ENCODE results near the gene TACC3. TPM values are rescaled to one million over a fixed set of nuclear protein-coding genes. Genes with fewer than 3 reads are reported as not detected.

The TACC3 gene
- polyA plus RNA-seq, 1 of the 3 experiments (the other 2 are of a cell fraction) = 49.5 TPM

- Histone ChIP-seq H3K27me3 (ENCODE audit: insufficient read depth) (no peaks in the 10 kb centered on the region), H3K9me3 (no peaks in the 10 kb centered on the region), H4K20me1 (ENCODE audit: insufficient read depth) (no peaks in the 10 kb centered on the region), H3K4me3 (ENCODE audit: low read depth in 2 of 2, low read length in 1 of 2) (no peak overlapping the region), H3K9ac (no peak overlapping the region), H3K27ac (ENCODE audit: low read depth in 2 of 2, low read length in 1 of 2) (no peak overlapping the region), H3K36me3 (replicated peaks in 1 of 2; ENCODE audit: control insufficient read depth in 1 of 2, insufficient read depth in 2 of 2, low read length in 1 of 2) (no peaks in the 10 kb centered on the region), H3K4me1 (ENCODE audit: control insufficient read depth in 1 of 2, insufficient read depth in 2 of 2, low read depth in 1 of 2, low read length in 1 of 2) (peaks cover 0 to 2% of the 10 kb centered on the region in 2 experiments; a peak in 1 of 4 replicates), H2AFZ (ENCODE audit: low read depth) (no peak overlapping the region), H3K9me2 (no peaks in the 10 kb centered on the region), H3K79me2 (ENCODE audit: insufficient read depth) (peaks cover 10% of the 10 kb centered on the region), H3F3A (replicated peaks; ENCODE audit: insufficient read depth) (no peaks in the 10 kb centered on the region), H3K4me2 (no peak overlapping the region)
- CTCF ChIA-PET = interaction anchor here (0.6 to 1.2 kb wide), 2 partner anchors 35 to 53 kb away, joined by 3 to 4 read pairs; partner anchors contain the start of gene SLBP
- DNase-seq = no peak
- POLR2A ChIA-PET = no interaction called here
- 88% methylated on average over 24 of the region's 25 CpGs for WGBS (ENCODE audit: low lambda C conversion rate)
- no peak for TF ChIP-seq CTCF (IDR thresholded peaks at IDR 0.05)
- no peak for TF ChIP-seq ELF1 (IDR thresholded peaks at IDR 0.05)
- TF ChIP-seq FOXJ3 (CRISPR knock-in tag; IDR thresholded peaks at IDR 0.05) = no peak
- TF ChIP-seq GABPA (IDR thresholded peaks at IDR 0.05; ENCODE audit: low read depth) = no peak
- TF ChIP-seq JUND (IDR thresholded peaks at IDR 0.05) = no peak
- no peak for TF ChIP-seq EZH2phosphoT487 (IDR thresholded peaks at IDR 0.05; ENCODE audit: borderline replicate concordance, low read depth)
- TF ChIP-seq NFIC (IDR thresholded peaks at IDR 0.05; ENCODE audit: borderline replicate concordance) = no peak
- no peak for TF ChIP-seq SMC3 (IDR thresholded peaks at IDR 0.05; ENCODE audit: low read depth, low read length)
- TF ChIP-seq USF1 (IDR thresholded peaks at IDR 0.05; ENCODE audit: borderline replicate concordance, low read depth) = no peak
- no peak for TF ChIP-seq USF2 (IDR thresholded peaks at IDR 0.05; ENCODE audit: borderline replicate concordance, low read depth, low read length)
- TF ChIP-seq FOSL2 (IDR thresholded peaks at IDR 0.05; ENCODE audit: borderline replicate concordance, low read depth) = no peak
- no peak for TF ChIP-seq MEF2A (IDR thresholded peaks at IDR 0.05; ENCODE audit: borderline replicate concordance, low read depth)
Observed at GRCh38 chr4:1676605-1677525, 44.5 kb upstream of the TACC3 start.

- ChIA-PET POLR2A (no interaction called here), CTCF (no interaction called here)
Observed at GRCh38 chr4:1678244-1678643, 43.1 kb upstream of the TACC3 start.

More at GRCh38 chr4:1678244-1678643, 43.1 kb upstream of the TACC3 start:
- H3K36me3 ChIP-seq (replicated peaks in 1 of 2; ENCODE audit: control insufficient read depth in 1 of 2, insufficient read depth in 2 of 2, low read length in 1 of 2) = no peaks in the 10 kb centered on the region
- peaks cover 4 to 8% of the 10 kb centered on the region in 2 experiments; a peak in 2 of 4 replicates for H3K4me1 ChIP-seq (ENCODE audit: control insufficient read depth in 1 of 2, insufficient read depth in 2 of 2, low read depth in 1 of 2, low read length in 1 of 2)
- no peaks in the 10 kb centered on the region for H3K9me3 ChIP-seq
- H3K9ac ChIP-seq = no peak overlapping the region
- peaks cover 11% of the 10 kb centered on the region for H3K79me2 ChIP-seq (ENCODE audit: insufficient read depth)
- H3F3A ChIP-seq (replicated peaks; ENCODE audit: insufficient read depth) = peaks cover 7% of the 10 kb centered on the region
- no peak overlapping the region for H3K4me2 ChIP-seq
- no peaks in the 10 kb centered on the region for H4K20me1 ChIP-seq (ENCODE audit: insufficient read depth)
- DNase-seq = no peak
- no peak overlapping the region for H3K27ac ChIP-seq (ENCODE audit: low read depth in 2 of 2, low read length in 1 of 2)
- H3K9me2 ChIP-seq = no peaks in the 10 kb centered on the region
- H2AFZ ChIP-seq (ENCODE audit: low read depth) = no peak overlapping the region
- TF ChIP-seq JUND (IDR thresholded peaks at IDR 0.05) = no peak
- H3K4me3 ChIP-seq (ENCODE audit: low read depth in 2 of 2, low read length in 1 of 2) = no peak overlapping the region
- WGBS (ENCODE audit: low lambda C conversion rate) = 89% methylated on average over 5 of the region's 5 CpGs
- no peaks in the 10 kb centered on the region for H3K27me3 ChIP-seq (ENCODE audit: insufficient read depth)

All from SK-N-SH (cell line).